Prostate gland (tissue), 2 donors: Measurements from ENCODE around the gene LARGE1.

Experiments used
- POLR2A ChIP-seq: fragments of 450-650 bp; IDR thresholded peaks from one replicate; pipeline ENCODE4 v1.6.1; 2016; ENCODE audit warnings: antibody characterized with exemption, mild to moderate bottlenecking
- POLR2AphosphoS5 ChIP-seq: sonication (generic); formaldehyde crosslinking; IDR thresholded peaks from one replicate; pipeline ENCODE4 v1.6.1; 2017; ENCODE audit warnings: antibody characterized with exemption
- TF ChIP-seq, protein P1 (sequence below), 4 experiments: fragments of 200-600 bp in 2 of 4; fragments of 450-650 bp in 2 of 4; sonication (generic) in 2 of 4; IDR thresholded peaks; 1 replicate in 3 of 4; 2 replicates in 1 of 4; pipeline ENCODE4 v1.5.1; 2016 to 2019; ENCODE audit warnings: antibody characterized with exemption in 4 of 4, mild to moderate bottlenecking in 2 of 4, moderate library complexity in 2 of 4

DNA sequence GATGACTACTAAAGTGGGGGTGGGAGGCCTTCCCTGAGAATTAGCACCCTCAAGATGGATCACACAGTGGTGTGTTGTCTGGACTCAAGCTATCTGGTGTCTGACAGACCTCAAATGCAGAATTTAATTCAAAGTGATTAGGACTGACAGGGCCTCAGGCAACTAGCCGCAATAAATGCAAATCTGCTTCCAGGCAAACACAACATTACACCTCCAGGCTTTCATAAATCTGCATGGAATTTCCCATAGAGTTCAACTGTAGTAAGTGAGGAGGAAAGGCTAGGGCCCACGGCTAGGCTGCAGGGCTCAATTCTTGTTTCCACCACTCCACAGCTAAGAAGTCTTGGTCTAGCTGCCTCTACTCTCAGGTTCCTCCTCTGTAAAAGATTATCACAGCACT lies 331.4 kb downstream of the LARGE1 start:
- TF ChIP-seq, protein P1, sequence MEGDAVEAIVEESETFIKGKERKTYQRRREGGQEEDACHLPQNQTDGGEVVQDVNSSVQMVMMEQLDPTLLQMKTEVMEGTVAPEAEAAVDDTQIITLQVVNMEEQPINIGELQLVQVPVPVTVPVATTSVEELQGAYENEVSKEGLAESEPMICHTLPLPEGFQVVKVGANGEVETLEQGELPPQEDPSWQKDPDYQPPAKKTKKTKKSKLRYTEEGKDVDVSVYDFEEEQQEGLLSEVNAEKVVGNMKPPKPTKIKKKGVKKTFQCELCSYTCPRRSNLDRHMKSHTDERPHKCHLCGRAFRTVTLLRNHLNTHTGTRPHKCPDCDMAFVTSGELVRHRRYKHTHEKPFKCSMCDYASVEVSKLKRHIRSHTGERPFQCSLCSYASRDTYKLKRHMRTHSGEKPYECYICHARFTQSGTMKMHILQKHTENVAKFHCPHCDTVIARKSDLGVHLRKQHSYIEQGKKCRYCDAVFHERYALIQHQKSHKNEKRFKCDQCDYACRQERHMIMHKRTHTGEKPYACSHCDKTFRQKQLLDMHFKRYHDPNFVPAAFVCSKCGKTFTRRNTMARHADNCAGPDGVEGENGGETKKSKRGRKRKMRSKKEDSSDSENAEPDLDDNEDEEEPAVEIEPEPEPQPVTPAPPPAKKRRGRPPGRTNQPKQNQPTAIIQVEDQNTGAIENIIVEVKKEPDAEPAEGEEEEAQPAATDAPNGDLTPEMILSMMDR (IDR thresholded peaks at IDR 0.05): no peak
- TF ChIP-seq POLR2AphosphoS5: no peak
- TF ChIP-seq POLR2A: no peak
